Stimulated activated CD4-positive, alpha-beta T cell treated with anti-CD3 and anti-CD28 coated beads, Interleukin-4, amount 100 ng/mL, for 4 hours (primary cell): ENCODE results near the gene PIP5K1A.
"Not testable (repeated sequence)": the region's sequence is repeated elsewhere in the genome, so short reads cannot be mapped to it uniquely, and the experiment has no call there.

ENCODE experiments used
- DNase-seq, 2 experiments: peaks; one replicate each; pipeline ENCODE4 v3.0.0-alpha.2; 2020

Gene PIP5K1A

GRCh38 chr1:151192047-151192446 is 6.3 kb upstream of the PIP5K1A start:
- DNase-seq: no peak

- DNase-seq: no peak
These were observed 5.0 kb upstream of the PIP5K1A start for GRCh38 chr1:151193304-151193703.

DNA sequence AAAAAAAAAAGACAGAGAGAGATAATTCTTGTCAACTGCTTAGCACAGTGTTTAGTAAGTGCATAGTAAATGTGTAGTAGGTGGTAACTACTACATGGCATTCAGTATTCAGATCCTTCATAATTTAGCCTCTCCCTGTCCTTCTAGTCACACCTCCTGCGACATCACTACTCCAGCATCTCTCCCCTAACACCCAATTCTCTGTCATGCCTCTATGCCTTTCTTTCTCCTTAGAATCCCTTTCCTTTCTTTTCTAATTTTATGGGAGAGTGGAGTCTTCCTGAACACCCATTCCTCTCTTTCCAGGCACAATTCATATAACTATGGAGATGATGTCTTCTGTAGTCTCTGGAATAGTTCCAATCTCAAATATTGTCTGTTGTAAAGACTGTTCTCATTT is 4.5 kb upstream of the PIP5K1A start:
- DNase-seq: no peak

- DNase-seq: peak in 1 of 2 experiments; percentile 24
These were observed 3.3 kb upstream of the PIP5K1A start for GRCh38 chr1:151194894-151195594.

- peak; percentile 21 to 36 for DNase-seq
These were observed 2.0 kb upstream of the PIP5K1A start for GRCh38 chr1:151196292-151196800.

DNA sequence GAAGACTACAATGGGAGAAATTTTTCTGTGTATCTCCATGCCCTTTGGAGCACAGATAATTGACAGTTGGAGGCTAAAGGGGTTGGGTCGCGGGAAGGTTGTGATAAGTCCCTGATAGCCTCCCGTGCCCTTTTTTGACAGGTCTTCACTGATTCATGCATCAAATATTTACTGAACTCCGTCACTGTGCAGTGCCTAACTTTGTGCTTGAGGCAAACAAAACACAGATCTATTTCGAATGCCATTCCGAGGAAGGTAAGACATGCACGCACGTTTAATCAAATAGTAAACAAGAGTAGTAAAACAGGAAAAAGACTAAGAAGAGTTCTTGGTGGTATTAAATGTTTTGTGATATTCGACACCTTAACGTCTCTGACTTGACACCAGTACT is 494 bp upstream of the PIP5K1A start:
- DNase-seq: no peak

DNA sequence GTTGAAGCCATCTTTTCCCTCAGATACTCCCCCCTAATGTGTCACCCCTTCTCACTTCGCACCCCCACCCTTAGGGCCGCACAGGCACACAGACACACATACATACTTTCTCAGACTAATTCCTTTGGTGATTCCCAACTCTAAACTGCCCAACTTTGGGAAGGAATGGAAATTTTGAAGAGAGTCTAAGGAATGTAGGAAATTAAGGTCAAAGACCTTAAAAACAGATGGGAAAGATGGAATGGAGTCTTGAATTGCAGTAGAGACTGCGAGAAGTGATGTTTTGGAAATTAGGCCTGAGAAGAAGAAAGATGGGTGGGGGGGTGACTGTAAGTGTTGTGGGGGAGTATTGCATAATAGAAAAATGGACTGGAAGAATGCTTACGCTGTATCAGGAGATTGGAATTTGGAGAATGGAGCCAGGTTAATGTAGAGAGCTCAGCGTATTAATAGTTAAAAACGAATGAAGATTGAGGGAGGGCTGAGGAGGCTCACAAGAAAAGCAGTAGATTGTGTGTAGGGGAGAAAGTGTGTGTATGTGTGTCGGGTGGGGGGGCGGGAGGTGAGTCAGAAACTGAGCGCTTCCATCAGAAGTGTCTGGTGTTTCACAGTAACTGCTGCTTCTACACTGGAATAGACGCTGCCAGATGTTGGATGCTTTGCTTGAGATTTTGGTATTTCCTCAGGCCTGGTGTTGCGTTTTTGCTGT is 1.7 kb downstream of the PIP5K1A start:
- DNase-seq: peak in 1 of 2 experiments; percentile 35

GRCh38 chr1:151205381-151205965 is 7.1 kb downstream of the PIP5K1A start:
- DNase-seq: not testable (repeated sequence)

- DNase-seq: no peak
These were observed 12.5 kb downstream of the PIP5K1A start for GRCh38 chr1:151210830-151211229.

DNA sequence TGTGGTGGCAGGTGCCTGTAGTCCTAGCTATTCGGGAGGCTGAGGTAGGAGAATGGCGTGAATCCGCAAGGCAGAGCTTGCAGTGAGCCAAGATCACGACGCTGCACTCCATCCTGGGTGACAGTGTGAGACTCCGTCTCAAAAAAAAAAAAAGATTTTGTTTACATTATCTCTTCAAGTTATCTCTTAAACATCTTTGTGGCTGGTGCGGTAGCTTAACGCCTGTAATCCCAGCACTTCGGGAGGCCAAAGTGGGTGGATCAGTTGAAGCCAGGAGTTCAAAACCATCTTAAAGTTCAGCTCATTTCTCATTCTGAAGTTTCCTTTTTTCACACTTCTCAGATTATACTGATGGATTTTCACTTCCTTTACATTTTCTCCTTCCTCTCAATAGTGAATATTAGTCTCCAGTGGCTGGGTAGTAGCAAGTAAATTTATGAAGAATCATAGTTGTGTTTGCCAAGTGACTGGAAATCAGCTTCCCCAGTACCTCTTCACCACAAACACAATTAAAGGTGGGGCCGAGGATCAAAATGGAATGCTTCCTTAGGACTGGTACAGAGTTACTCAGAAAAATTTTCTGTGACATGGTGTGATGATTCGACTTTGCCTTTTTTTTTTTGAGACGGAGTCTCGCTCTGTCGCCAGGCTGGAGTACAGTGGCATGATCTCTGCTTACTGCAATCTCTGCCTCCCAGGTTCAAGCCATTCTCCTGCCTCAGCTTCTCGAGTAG is 13.8 kb downstream of the PIP5K1A start:
- no peak for DNase-seq

DNA sequence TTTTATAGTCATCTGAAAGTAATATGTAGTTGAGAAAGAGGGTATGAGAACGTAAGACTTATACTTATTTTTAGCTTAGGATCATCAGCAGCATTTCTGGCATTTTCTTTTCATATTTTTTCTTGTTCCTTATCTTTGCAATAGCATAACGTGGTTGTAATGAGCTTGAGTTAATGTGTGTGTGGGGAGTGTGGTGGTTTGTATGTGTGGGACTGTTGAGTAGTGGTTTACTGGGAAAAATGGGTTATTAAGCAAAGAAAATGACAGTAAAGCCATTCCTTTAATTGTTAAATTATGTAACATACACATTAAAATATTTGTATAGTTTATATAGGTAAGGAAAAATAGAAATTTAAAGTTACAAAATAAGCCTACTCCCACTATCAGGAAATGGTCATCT is 15.2 kb downstream of the PIP5K1A start:
- DNase-seq: no peak

DNA sequence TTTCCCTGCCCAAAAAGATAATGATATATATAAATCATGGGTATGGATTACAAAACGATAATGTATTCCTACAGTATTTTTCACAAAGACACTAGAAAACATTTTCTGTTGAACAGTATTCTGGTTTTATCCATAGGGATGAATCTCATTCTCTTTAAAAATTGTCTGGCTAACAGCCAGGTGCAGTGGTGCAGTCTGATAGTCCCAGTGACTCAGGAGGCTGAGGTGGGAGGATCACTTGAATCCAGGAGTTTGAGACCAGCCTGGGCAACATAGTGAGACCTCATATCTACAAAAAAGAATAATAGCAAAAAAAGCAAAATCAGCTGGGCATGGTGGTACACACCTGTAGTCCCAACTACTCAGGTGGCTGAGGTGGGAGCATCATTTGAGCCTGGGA is 23.3 kb downstream of the PIP5K1A start:
- DNase-seq: no peak

DNA sequence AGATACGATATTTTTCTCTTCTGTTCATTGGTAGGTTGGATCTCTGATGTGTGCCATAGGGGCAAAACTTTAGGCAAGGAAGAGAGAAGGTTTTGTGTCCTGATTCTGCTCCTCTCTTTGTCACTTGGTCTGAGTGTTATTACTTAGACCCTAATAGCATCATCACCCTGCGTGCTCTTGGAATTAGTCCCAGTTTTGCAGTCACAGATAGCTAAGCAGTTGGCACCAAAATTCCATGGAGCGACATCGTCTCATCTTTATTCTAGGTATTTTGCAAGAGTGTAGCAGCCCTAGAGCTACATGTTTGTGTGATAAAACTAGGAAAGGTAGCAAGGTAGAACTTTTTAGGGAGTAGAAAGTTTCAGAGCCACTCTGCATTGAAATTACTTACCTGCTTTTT is 23.8 kb downstream of the PIP5K1A start:
- DNase-seq: no peak

- no peak for DNase-seq
These were observed 36.9 kb downstream of the PIP5K1A start for GRCh38 chr1:151235235-151235634.

- no peak for DNase-seq
These were observed 39.5 kb downstream of the PIP5K1A start for GRCh38 chr1:151237678-151238466.

- no peak for DNase-seq
These were observed 40.1 kb downstream of the PIP5K1A start for GRCh38 chr1:151238467-151238739.

DNA sequence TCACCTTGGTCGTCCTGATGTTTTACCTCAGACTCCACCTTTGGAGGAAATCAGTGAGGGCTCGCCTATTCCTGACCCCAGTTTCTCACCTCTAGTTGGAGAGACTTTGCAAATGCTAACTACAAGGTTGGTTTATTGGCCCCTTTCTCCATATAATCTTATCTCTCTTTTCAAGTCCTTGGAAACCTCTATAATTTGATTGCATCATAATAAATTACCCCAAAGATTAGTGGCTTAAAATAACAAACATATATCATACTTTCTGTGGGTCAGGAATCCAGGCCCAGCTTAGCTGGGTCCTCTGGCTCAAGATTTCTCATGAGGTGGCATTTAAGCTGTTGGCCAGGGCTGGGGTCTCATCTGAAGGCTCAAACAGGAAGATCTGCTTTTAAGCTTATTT is 44.1 kb downstream of the PIP5K1A start:
- no peak for DNase-seq

GRCh38 chr1:151243683-151244216 is 45.4 kb downstream of the PIP5K1A start:
- no peak for DNase-seq

- DNase-seq: no peak
These were observed 48.4 kb downstream of the PIP5K1A start for GRCh38 chr1:151246786-151247185.

DNA sequence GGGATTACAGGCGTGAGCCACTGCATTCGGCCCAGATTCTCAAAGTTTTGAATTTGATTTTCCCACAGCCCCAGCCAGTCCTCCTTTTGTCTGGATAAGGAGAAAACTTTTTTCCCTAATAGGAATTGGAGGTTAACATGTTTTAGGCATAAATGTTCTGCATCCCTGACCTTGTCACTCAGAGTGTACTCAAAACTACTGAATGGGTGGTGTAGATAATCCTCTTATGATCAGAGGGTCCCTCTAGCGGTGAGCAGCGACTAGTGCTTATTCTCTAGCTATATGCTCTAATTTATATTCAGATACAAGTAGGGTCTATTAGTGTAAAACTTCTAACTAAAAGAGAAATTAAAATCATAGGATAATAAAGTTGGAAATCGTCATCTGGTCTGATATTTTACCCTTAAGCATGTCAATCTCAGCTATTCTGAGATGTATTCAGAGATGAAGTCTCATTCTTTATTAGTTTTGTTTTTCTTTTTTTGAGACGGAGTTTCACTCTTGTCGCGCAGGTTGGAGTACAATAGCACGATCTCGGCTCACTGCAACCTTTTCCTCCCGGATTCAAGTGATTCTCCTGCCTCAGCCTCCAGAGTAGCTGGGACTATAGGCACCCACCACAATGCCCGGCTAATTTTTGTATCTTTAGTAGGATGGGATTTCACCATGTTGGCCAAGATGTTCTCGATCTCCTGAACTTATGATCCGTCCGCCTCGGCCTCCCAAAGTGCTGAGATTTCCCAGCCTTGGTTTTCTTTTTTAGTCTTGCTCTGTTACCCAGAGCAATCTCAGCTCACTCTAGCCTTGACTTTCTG is 53.5 kb downstream of the PIP5K1A start:
- peak; percentile 45 to 63 for DNase-seq
